CD4-positive, alpha-beta T cell (primary cell): Measurements from ENCODE around the gene STARD8. TPM values are rescaled to one million over a fixed set of nuclear protein-coding genes. Genes with fewer than 3 reads are reported as not detected.

Experiments used
- ATAC-seq: fragments of 200-7000 bp; cut with Tn5 transposase; one replicate; pipeline ENCODE4 v1.10.0; 2022; ENCODE audit warnings: mild to moderate bottlenecking; ENCODE audit not compliant: poor library complexity
- CTCF ChIA-PET: fragments of 350-600 bp; sonication (Branson Sonifier 250); formaldehyde crosslinking; loops from one replicate; lab custom pipeline; 2021; ENCODE audit warnings: antibody characterized with exemption, inconsistent platforms; lab: Charles Lee
- POLR2A ChIA-PET: fragments of 350-600 bp; sonication (Branson Sonifier 250); formaldehyde crosslinking; loops from one replicate; lab custom pipeline; 2021; ENCODE audit warnings: antibody characterized with exemption, inconsistent platforms; lab: Charles Lee
- DNase-seq, 14 experiments: peaks; one replicate each; pipeline ENCODE4 v3.0.0-alpha.2; 2013 to 2020; ENCODE audit warnings: mixed read lengths in 2 of 14
- H3K27ac ChIP-seq, 2 donors: one replicate each; pipeline versions ENCODE4 v1.5.1 to v1.7.0; 2013; ENCODE audit warnings: low read length in 2 of 2, low read depth in 1 of 2, mild to moderate bottlenecking in 1 of 2
- H3K27me3 ChIP-seq, 2 experiments: 1 replicate in 1 of 2; 2 replicates in 1 of 2; pipeline versions ENCODE4 v1.6.1 to v1.7.0; 2013; ENCODE audit warnings: low read length in 2 of 2, control low read depth in 1 of 2, mild to moderate bottlenecking in 1 of 2, moderate library complexity in 1 of 2; ENCODE audit not compliant: insufficient read depth in 2 of 2, control insufficient read depth in 1 of 2
- H3K36me3 ChIP-seq: one replicate; pipeline ENCODE4 v1.6.1; 2013; ENCODE audit warnings: low read length, control low read depth; ENCODE audit not compliant: insufficient read depth
- H3K4me1 ChIP-seq: one replicate; pipeline ENCODE4 v1.6.1; 2013; ENCODE audit warnings: low read length, control low read depth; ENCODE audit not compliant: insufficient read depth
- H3K4me3 ChIP-seq: one replicate; pipeline ENCODE4 v1.5.1; 2013; ENCODE audit warnings: mild to moderate bottlenecking, low read length, moderate library complexity
- H3K9me3 ChIP-seq, 2 experiments: 1 replicate in 1 of 2; 2 replicates in 1 of 2; pipeline versions ENCODE4 v1.6.1 to v1.7.0; 2013; ENCODE audit warnings: low read length in 2 of 2, mild to moderate bottlenecking in 2 of 2, control low read depth in 1 of 2, moderate library complexity in 1 of 2; ENCODE audit not compliant: control insufficient read depth in 1 of 2, insufficient read depth in 1 of 2
- H3K27ac Mint-ChIP-seq: one replicate; pipeline ENCODE4 v1.8.0; 2020; ENCODE audit warnings: mixed read lengths
- H3K27me3 Mint-ChIP-seq: one replicate; pipeline ENCODE4 v1.8.0; 2021; ENCODE audit warnings: mixed read lengths
- H3K36me3 Mint-ChIP-seq: one replicate; pipeline ENCODE4 v1.8.0; 2021; ENCODE audit warnings: low read depth, mixed read lengths
- H3K4me1 Mint-ChIP-seq: one replicate; pipeline ENCODE4 v1.8.0; 2021; ENCODE audit warnings: low read depth, mixed read lengths
- H3K4me3 Mint-ChIP-seq: one replicate; pipeline ENCODE4 v1.8.0; 2020; ENCODE audit warnings: mild to moderate bottlenecking, mixed read lengths
- H3K9me3 Mint-ChIP-seq: one replicate; pipeline ENCODE4 v1.8.0; 2020; ENCODE audit warnings: mixed read lengths
- CTCF ChIP-seq: fragments of 200-600 bp; IDR thresholded peaks from one replicate; pipeline ENCODE4 v1.8.0; 2022; ENCODE audit warnings: antibody characterized with exemption, mild to moderate bottlenecking
- intact Hi-C, 2 experiments: fragments of 100-400 bp; cut with DNase I in 1 of 2; cut with micrococcal nuclease in 1 of 2; formaldehyde crosslinking; loops; one replicate each; pipeline versions ENCODE4 v1.15.1 to v1.9.0; 2023 to 2025; cut with DNase I, micrococcal nuclease
- total RNA-seq, 174 experiments: library from RNA in 2 of 174; stranded (reverse) in 2 of 174; gene quantifications; one replicate each; pipeline ENCODE4 v1.2.3 and lab custom pipeline; 2021 to 2026

The STARD8 gene
- total RNA-seq, 2 experiments from 2014 or later: 0.22 to 0.25 TPM

GRCh38 chrX:68719181-68719903, 71.9 kb downstream of the STARD8 start:
- H3K9me3 ChIP-seq: no peaks in the 10 kb centered on the region
- no peaks in the 10 kb centered on the region for H3K27me3 Mint-ChIP-seq
- DNase-seq (no peak), ATAC-seq (no peak)
- H3K36me3 ChIP-seq: no peaks in the 10 kb centered on the region
- POLR2A ChIA-PET: no interaction called here
- H3K4me1 Mint-ChIP-seq: no peaks in the 10 kb centered on the region
- no peak overlapping the region for H3K27ac Mint-ChIP-seq
- H3K36me3 Mint-ChIP-seq: no peaks in the 10 kb centered on the region
- no peak overlapping the region for H3K27ac ChIP-seq
- TF ChIP-seq CTCF: no peak
- H3K4me3 Mint-ChIP-seq: no peak overlapping the region
- no peaks in the 10 kb centered on the region for H3K9me3 Mint-ChIP-seq
- intact Hi-C loops: no loop called here
- no peaks in the 10 kb centered on the region for H3K4me1 ChIP-seq
- H3K4me3 ChIP-seq: no peak overlapping the region
- no peaks in the 10 kb centered on the region for H3K27me3 ChIP-seq
- CTCF ChIA-PET: no interaction called here

GRCh38 chrX:68719904-68720614, 72.6 kb downstream of the STARD8 start:
- intact Hi-C loops: no loop called here
- no peaks in the 10 kb centered on the region for H3K36me3 ChIP-seq
- ChIA-PET POLR2A (no interaction called here), CTCF (no interaction called here)
- ATAC-seq (no peak), DNase-seq (no peak)
- H3K27ac Mint-ChIP-seq: no peak overlapping the region
- H3K27me3 ChIP-seq: no peaks in the 10 kb centered on the region
- no peak overlapping the region for H3K4me3 Mint-ChIP-seq
- no peaks in the 10 kb centered on the region for H3K36me3 Mint-ChIP-seq
- no peaks in the 10 kb centered on the region for H3K9me3 Mint-ChIP-seq
- no peaks in the 10 kb centered on the region for H3K27me3 Mint-ChIP-seq
- no peak overlapping the region for H3K4me3 ChIP-seq
- no peaks in the 10 kb centered on the region for H3K4me1 Mint-ChIP-seq
- H3K4me1 ChIP-seq: no peaks in the 10 kb centered on the region
- no peak for TF ChIP-seq CTCF
- no peak overlapping the region for H3K27ac ChIP-seq
- no peaks in the 10 kb centered on the region for H3K9me3 ChIP-seq

- POLR2A ChIA-PET: no interaction called here
- Histone ChIP-seq H3K4me1 (no peaks in the 10 kb centered on the region), H3K27ac (no peak overlapping the region), H3K9me3 (no peaks in the 10 kb centered on the region), H3K27me3 (no peaks in the 10 kb centered on the region), H3K4me3 (no peak overlapping the region), H3K36me3 (no peaks in the 10 kb centered on the region)
- CTCF ChIA-PET: no interaction called here
- no peak for TF ChIP-seq CTCF
- intact Hi-C loops: no loop called here
- no peaks in the 10 kb centered on the region for H3K27me3 Mint-ChIP-seq
- DNase-seq: no peak
- no peaks in the 10 kb centered on the region for H3K4me1 Mint-ChIP-seq
- no peaks in the 10 kb centered on the region for H3K9me3 Mint-ChIP-seq
- H3K4me3 Mint-ChIP-seq: no peak overlapping the region
- ATAC-seq: no peak
- H3K27ac Mint-ChIP-seq: no peak overlapping the region
- H3K36me3 Mint-ChIP-seq: no peaks in the 10 kb centered on the region
Observed at GRCh38 chrX:68720851-68721250, 73.4 kb downstream of the STARD8 start.
